Measurements from ENCODE around the gene MS4A6E. TPM values are rescaled to one million over a fixed set of nuclear protein-coding genes. Genes with fewer than 3 reads are reported as not detected.

Gene MS4A6E
- total and polyA plus RNA-seq, 2 donors = 0.57 to 2.5 TPM

DNA sequence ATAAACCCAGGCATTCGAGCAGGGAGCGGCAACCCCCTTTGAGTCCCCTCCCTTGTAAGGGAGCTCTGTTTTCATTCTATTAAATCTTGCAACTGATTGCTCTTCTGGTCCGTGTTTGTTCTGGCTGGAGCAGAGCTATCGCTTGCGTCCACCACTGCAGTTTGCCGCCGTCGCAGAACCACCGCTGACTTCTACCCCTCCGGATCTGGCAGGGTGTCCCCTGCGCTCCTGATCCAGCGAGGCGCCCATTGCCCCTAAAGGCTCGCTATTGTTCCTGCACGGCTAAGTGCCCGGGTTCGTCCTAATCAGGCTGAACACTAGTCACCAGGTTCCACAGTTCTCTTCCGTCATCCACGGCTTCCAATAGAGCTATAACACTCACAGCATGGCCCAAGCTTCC lies 40.8 kb downstream of the MS4A6E start:
- Histone ChIP-seq H3K27me3 (ENCODE audit: control insufficient read depth in 2 of 2, insufficient read depth in 1 of 2, low read length in 1 of 2) (no peaks in the 10 kb centered on the region), H3K4me3 (ENCODE audit: low read length in 2 of 2) (no peak overlapping the region), H3K27ac (ENCODE audit: low read depth in 1 of 2, low read length in 1 of 2) (no peak overlapping the region), H3K36me3 (ENCODE audit: control insufficient read depth in 2 of 2, insufficient read depth in 2 of 2, low read length in 1 of 2) (no peaks in the 10 kb centered on the region), H3K9me3 (ENCODE audit: control insufficient read depth in 2 of 2, insufficient read depth in 1 of 2, low read length in 1 of 2) (no peaks in the 10 kb centered on the region), H3K4me1 (ENCODE audit: control insufficient read depth in 2 of 2, insufficient read depth in 2 of 2, low read length in 2 of 2) (no peaks in the 10 kb centered on the region)
- DNase-seq (ENCODE audit: low read depth in 6 of 9, low spot score in 9 of 9) = no peak
- WGBS = 93% methylated on average over 19 of the region's 19 CpGs

DNA sequence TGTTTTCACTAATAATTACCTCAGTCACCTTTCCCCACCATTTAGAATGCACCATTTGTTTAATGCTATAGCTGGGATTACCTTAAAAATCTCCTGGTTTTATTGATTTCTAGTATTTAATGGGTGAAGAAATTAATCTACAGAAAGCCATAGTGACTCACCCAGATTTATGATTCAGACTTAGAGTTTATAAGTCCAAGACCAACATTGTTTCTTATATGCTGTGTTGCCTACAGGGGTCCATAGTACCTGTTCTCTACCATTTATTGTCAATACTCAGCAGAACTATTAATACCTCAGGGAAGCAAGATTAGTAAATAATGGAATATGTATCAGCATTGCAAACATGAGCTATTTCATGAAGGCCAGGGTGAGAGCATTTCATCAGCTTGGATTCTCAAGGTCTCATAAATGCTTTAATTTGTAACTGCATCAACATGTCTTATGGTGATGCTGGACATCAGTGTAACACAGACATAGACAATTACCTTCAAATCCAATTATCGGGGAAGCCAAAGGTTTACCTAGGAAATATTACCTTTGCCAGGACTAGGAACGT lies 43.3 kb downstream of the MS4A6E start:
- Histone ChIP-seq H3K4me3 (ENCODE audit: low read length in 2 of 2) (no peak overlapping the region), H3K9me3 (ENCODE audit: control insufficient read depth in 2 of 2, insufficient read depth in 1 of 2, low read length in 1 of 2) (no peaks in the 10 kb centered on the region), H3K36me3 (ENCODE audit: control insufficient read depth in 2 of 2, insufficient read depth in 2 of 2, low read length in 1 of 2) (no peaks in the 10 kb centered on the region), H3K27me3 (ENCODE audit: control insufficient read depth in 2 of 2, insufficient read depth in 1 of 2, low read length in 1 of 2) (no peaks in the 10 kb centered on the region), H3K27ac (ENCODE audit: low read depth in 1 of 2, low read length in 1 of 2) (no peak overlapping the region), H3K4me1 (ENCODE audit: control insufficient read depth in 2 of 2, insufficient read depth in 2 of 2, low read length in 2 of 2) (no peaks in the 10 kb centered on the region)
- WGBS = 88% methylated on average over 2 of the region's 2 CpGs
- DNase-seq (ENCODE audit: low read depth in 6 of 9, low spot score in 9 of 9) = no peak

DNA sequence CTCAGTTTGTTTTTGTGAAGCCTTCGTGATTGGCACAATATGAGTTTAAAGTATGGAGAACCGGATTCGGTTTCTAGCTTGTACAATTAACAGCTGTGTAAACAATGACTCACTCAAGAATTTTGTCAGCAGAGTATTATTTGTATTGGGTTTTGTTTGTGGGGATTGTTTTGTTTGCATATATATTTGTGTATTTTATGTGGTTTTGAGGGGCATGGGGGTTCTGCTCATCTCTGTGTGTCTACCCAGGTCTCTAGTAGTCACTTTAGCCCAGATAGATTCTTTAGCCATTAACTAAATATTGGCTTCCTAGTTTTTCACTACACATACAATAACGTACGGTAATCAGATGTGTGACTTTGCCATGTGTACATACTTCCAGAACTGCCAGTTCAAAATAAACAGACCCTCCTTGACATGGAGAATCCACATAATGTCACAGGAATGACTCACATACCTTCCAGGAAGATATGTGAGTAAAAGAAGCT lies 43.8 kb downstream of the MS4A6E start:
- no peak for DNase-seq (ENCODE audit: low read depth in 6 of 9, low spot score in 9 of 9)
- H3K27ac ChIP-seq (ENCODE audit: low read depth in 1 of 2, low read length in 1 of 2) = no peak overlapping the region
- WGBS = 95% methylated on average over 5 of the region's 5 CpGs

DNA sequence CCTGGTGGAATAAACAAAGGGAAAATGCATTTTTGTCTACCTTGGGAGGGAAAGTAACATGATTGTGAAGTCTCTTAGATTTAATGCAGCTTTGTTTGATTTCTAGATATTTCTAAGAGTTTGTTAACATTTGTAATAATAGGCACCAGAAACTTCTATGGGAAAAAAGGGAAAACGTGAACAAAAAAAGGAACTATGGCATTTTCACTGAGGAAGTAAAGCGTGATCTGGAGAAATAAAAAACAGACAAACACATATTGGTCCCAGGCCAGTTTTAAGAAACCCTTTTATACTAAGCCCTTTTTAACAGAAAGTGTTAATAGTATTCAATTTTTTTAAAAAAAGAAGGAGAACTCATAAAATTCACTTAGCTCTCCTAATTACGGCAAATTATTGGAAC lies 44.3 kb downstream of the MS4A6E start:
- H3K4me1 ChIP-seq (ENCODE audit: control insufficient read depth in 2 of 2, insufficient read depth in 2 of 2, low read length in 2 of 2) = no peaks in the 10 kb centered on the region
- 86% methylated on average over 3 of the region's 3 CpGs for WGBS
- H3K9me3 ChIP-seq (ENCODE audit: control insufficient read depth in 2 of 2, insufficient read depth in 1 of 2, low read length in 1 of 2) = no peaks in the 10 kb centered on the region
- no peak overlapping the region for H3K4me3 ChIP-seq (ENCODE audit: low read length in 2 of 2)
- no peaks in the 10 kb centered on the region for H3K36me3 ChIP-seq (ENCODE audit: control insufficient read depth in 2 of 2, insufficient read depth in 2 of 2, low read length in 1 of 2)
- H3K27me3 ChIP-seq (ENCODE audit: control insufficient read depth in 2 of 2, insufficient read depth in 1 of 2, low read length in 1 of 2) = no peaks in the 10 kb centered on the region
- H3K27ac ChIP-seq (ENCODE audit: low read depth in 1 of 2, low read length in 1 of 2) = no peak overlapping the region
- no peak for DNase-seq (ENCODE audit: low read depth in 6 of 9, low spot score in 9 of 9)

More for the DNA sequence above, 43.8 kb downstream of the MS4A6E start:
- Histone ChIP-seq H3K36me3 (ENCODE audit: control insufficient read depth in 2 of 2, insufficient read depth in 2 of 2, low read length in 1 of 2) (no peaks in the 10 kb centered on the region), H3K4me1 (ENCODE audit: control insufficient read depth in 2 of 2, insufficient read depth in 2 of 2, low read length in 2 of 2) (no peaks in the 10 kb centered on the region), H3K9me3 (ENCODE audit: control insufficient read depth in 2 of 2, insufficient read depth in 1 of 2, low read length in 1 of 2) (no peaks in the 10 kb centered on the region), H3K27me3 (ENCODE audit: control insufficient read depth in 2 of 2, insufficient read depth in 1 of 2, low read length in 1 of 2) (no peaks in the 10 kb centered on the region), H3K4me3 (ENCODE audit: low read length in 2 of 2) (no peak overlapping the region)

DNA sequence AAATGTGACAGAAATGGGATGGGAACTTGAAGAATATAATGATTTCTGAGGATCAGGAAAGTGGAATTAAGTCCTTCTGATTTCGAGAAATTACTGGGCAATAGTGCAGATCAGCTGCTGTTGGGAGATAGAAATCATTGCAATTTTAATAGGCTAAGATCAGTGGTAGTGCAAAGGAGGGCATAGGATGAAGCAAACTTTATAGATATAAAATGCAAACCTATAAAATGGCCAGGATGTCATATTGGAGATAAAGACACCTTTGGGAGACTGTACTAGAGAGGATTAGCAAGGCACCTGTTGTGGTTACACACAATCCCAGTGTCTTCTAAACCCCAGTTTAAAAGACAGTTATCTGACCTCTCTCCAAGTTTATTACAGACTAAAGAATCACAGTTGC lies 44.8 kb downstream of the MS4A6E start:
- H3K4me1 ChIP-seq (ENCODE audit: control insufficient read depth in 2 of 2, insufficient read depth in 2 of 2, low read length in 2 of 2) = no peaks in the 10 kb centered on the region
- H3K4me3 ChIP-seq (ENCODE audit: low read length in 2 of 2) = no peak overlapping the region
- no peak for DNase-seq (ENCODE audit: low read depth in 6 of 9, low spot score in 9 of 9)
- H3K27ac ChIP-seq (ENCODE audit: low read depth in 1 of 2, low read length in 1 of 2) = no peak overlapping the region
- H3K9me3 ChIP-seq (ENCODE audit: control insufficient read depth in 2 of 2, insufficient read depth in 1 of 2, low read length in 1 of 2) = no peaks in the 10 kb centered on the region
- WGBS = 88% methylated on average over 1 of the region's 1 CpG
- no peaks in the 10 kb centered on the region for H3K27me3 ChIP-seq (ENCODE audit: control insufficient read depth in 2 of 2, insufficient read depth in 1 of 2, low read length in 1 of 2)
- no peaks in the 10 kb centered on the region for H3K36me3 ChIP-seq (ENCODE audit: control insufficient read depth in 2 of 2, insufficient read depth in 2 of 2, low read length in 1 of 2)

DNA sequence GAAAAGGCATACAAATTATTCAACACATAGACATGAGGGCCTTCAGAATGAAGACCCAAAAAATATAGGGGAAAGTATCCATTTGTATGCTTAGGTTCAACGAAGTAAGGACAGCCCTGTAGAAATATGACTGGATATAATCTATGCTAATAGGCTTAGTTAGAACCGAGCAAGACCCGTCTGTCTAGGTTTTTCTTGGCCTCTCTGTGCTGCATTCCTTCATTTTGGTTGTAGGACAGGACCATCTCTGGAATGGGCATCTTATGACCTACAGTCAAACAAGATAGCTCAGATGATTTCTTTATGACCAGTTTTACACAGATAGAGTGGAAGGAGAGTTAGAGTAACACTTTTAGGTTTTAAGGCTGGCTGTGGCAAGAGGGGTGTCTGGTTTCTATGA lies 45.7 kb downstream of the MS4A6E start:
- Histone ChIP-seq H3K27me3 (ENCODE audit: control insufficient read depth in 2 of 2, insufficient read depth in 1 of 2, low read length in 1 of 2) (no peaks in the 10 kb centered on the region), H3K4me3 (ENCODE audit: low read length in 2 of 2) (no peak overlapping the region), H3K9me3 (ENCODE audit: control insufficient read depth in 2 of 2, insufficient read depth in 1 of 2, low read length in 1 of 2) (no peaks in the 10 kb centered on the region), H3K27ac (ENCODE audit: low read depth in 1 of 2, low read length in 1 of 2) (no peak overlapping the region), H3K4me1 (ENCODE audit: control insufficient read depth in 2 of 2, insufficient read depth in 2 of 2, low read length in 2 of 2) (no peaks in the 10 kb centered on the region), H3K36me3 (ENCODE audit: control insufficient read depth in 2 of 2, insufficient read depth in 2 of 2, low read length in 1 of 2) (no peaks in the 10 kb centered on the region)
- DNase-seq (ENCODE audit: low read depth in 6 of 9, low spot score in 9 of 9) = no peak
- WGBS = 97% methylated on average over 3 of the region's 3 CpGs

DNA sequence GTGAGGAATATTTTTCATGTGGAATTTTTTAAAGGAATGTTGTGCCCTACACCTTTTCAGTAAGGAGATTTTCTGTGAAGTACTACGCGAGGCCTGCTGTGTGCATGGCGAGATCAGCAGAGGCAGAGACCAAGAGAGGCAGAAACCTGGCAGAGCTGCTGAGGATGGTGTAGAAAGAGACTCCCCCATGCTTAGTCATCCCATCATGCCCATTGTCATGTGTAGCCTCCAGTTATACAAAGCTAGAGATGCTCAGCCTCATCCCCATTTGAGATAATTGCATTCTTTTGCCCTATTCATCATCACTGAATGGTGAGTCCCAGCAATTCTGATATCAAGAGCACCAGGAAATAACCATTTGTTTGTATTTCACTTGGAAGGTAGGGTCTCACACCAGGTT lies 48.3 kb downstream of the MS4A6E start:
- 98% methylated on average over 3 of the region's 3 CpGs for WGBS
- H3K4me1 ChIP-seq (ENCODE audit: control insufficient read depth in 2 of 2, insufficient read depth in 2 of 2, low read length in 2 of 2) = no peaks in the 10 kb centered on the region
- H3K4me3 ChIP-seq (ENCODE audit: low read length in 2 of 2) = no peak overlapping the region

DNA sequence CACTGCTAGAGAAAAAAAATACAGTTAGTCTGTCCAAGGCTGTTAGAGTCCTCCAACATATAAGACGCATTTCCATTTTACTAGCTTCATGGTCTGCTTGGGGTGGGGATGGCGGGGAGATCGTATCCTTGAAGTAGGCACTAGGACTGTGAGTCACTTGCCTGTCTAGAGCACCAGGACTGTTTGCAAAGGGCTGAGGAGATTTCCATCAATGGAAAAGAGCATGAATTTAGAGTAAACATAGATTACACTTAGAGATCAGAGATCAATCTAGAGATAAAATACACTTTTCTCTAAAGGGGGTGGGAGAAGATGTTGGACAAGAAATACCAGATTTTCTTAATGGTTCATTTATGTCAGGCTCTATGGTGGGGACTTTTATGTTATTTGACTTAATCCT lies 49.5 kb downstream of the MS4A6E start:
- H3K4me3 ChIP-seq (ENCODE audit: low read length in 2 of 2) = no peak overlapping the region
- 98% methylated on average over 3 of the region's 3 CpGs for WGBS
- DNase-seq (ENCODE audit: low read depth in 6 of 9, low spot score in 9 of 9) = no peak
- no peaks in the 10 kb centered on the region for H3K27me3 ChIP-seq (ENCODE audit: control insufficient read depth in 2 of 2, insufficient read depth in 1 of 2, low read length in 1 of 2)
- H3K27ac ChIP-seq (ENCODE audit: low read depth in 1 of 2, low read length in 1 of 2) = no peak overlapping the region
- H3K4me1 ChIP-seq (ENCODE audit: control insufficient read depth in 2 of 2, insufficient read depth in 2 of 2, low read length in 2 of 2) = no peaks in the 10 kb centered on the region
- no peaks in the 10 kb centered on the region for H3K9me3 ChIP-seq (ENCODE audit: control insufficient read depth in 2 of 2, insufficient read depth in 1 of 2, low read length in 1 of 2)
- H3K36me3 ChIP-seq (ENCODE audit: control insufficient read depth in 2 of 2, insufficient read depth in 2 of 2, low read length in 1 of 2) = no peaks in the 10 kb centered on the region

More for the DNA sequence above, 48.3 kb downstream of the MS4A6E start:
- no peak for DNase-seq (ENCODE audit: low read depth in 6 of 9, low spot score in 9 of 9)
- Histone ChIP-seq H3K27me3 (ENCODE audit: control insufficient read depth in 2 of 2, insufficient read depth in 1 of 2, low read length in 1 of 2) (no peaks in the 10 kb centered on the region), H3K36me3 (ENCODE audit: control insufficient read depth in 2 of 2, insufficient read depth in 2 of 2, low read length in 1 of 2) (no peaks in the 10 kb centered on the region), H3K9me3 (ENCODE audit: control insufficient read depth in 2 of 2, insufficient read depth in 1 of 2, low read length in 1 of 2) (no peaks in the 10 kb centered on the region), H3K27ac (ENCODE audit: low read depth in 1 of 2, low read length in 1 of 2) (no peak overlapping the region)

DNA sequence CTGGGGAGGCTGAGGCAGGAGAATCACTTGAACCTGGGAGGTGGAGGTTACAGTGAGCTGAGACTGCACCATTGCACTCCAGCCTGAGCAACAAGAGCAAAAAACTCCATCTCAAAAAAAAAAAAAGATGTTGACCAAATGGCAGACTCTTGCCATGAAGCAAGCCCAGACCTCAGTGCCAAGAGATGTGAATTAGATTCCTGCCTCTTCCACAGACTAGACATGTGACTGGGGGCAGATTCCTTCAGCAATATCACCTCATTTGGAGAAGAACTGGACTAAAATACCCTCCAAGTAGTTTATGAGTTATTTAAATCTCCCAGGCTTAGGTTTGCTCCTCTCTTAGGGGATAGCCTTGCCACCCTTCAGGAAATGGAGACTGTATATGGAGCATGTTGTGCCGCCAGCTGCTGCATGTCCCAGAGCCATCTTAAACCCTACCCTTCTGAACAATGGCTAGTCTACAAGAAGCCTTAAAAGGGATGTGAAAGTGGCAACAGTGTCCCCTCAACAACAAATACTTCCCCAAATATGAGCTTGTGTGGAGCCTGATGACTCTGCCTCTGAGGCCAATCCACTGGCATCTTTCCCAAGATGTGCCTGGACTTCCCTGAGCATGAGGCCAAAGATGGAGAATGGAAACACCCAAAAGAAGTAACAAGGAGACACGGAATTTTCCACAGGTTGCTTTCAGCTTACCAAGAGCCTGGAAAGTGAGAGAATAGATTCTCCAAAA lies 50.5 kb downstream of the MS4A6E start:
- no peak overlapping the region for H3K4me3 ChIP-seq (ENCODE audit: low read length in 2 of 2)
- H3K36me3 ChIP-seq (ENCODE audit: control insufficient read depth in 2 of 2, insufficient read depth in 2 of 2, low read length in 1 of 2) = no peaks in the 10 kb centered on the region
- DNase-seq (ENCODE audit: low read depth in 6 of 9, low spot score in 9 of 9) = peak in 2 of 9 donors; percentile 5 to 28
- 89% methylated on average over 2 of the region's 2 CpGs for WGBS
- H3K9me3 ChIP-seq (ENCODE audit: control insufficient read depth in 2 of 2, insufficient read depth in 1 of 2, low read length in 1 of 2) = no peaks in the 10 kb centered on the region
- peak overlapping the region in 1 of 2 donors; percentile 32 for H3K27ac ChIP-seq (ENCODE audit: low read depth in 1 of 2, low read length in 1 of 2)
- H3K27me3 ChIP-seq (ENCODE audit: control insufficient read depth in 2 of 2, insufficient read depth in 1 of 2, low read length in 1 of 2) = no peaks in the 10 kb centered on the region
- no peaks in the 10 kb centered on the region for H3K4me1 ChIP-seq (ENCODE audit: control insufficient read depth in 2 of 2, insufficient read depth in 2 of 2, low read length in 2 of 2)

Data from thymus (tissue), 11 donors.